Esophagus muscularis mucosa (tissue), 4 donors: ENCODE results near the gene RPSA. TPM values are rescaled to one million over a fixed set of nuclear protein-coding genes. Genes with fewer than 3 reads are reported as not detected.

ENCODE experiments used
- DNase-seq: peaks from one replicate; pipeline ENCODE4 v3.0.0-alpha.2; 2017; ENCODE audit errors: extremely low spot score
- H3K27ac ChIP-seq, 4 donors: fragments of 200-600 bp; sonication (generic); replicated peaks in 1 of 4; 1 replicate in 3 of 4; 2 replicates in 1 of 4; pipeline ENCODE4 v1.5.1; 2016 to 2019; ENCODE audit warnings: mild to moderate bottlenecking in 1 of 4
- H3K27me3 ChIP-seq, 4 donors: fragments of 200-600 bp; sonication (generic); one replicate each; pipeline versions ENCODE4 v1.5.1 to v1.6.0; 2016 to 2019
- H3K36me3 ChIP-seq, 4 donors: fragments of 200-600 bp; sonication (generic); one replicate each; pipeline ENCODE4 v1.5.1; 2016 to 2019
- H3K4me1 ChIP-seq, 4 donors: fragments of 200-600 bp; sonication (generic); one replicate each; pipeline ENCODE4 v1.5.1; 2016 to 2019
- H3K4me3 ChIP-seq, 4 donors: fragments of 200-600 bp; sonication (generic); 1 replicate in 2 of 4; 2 replicates in 2 of 4; pipeline ENCODE4 v1.5.1; 2016 to 2019; ENCODE audit warnings: mild to moderate bottlenecking in 4 of 4, moderate library complexity in 1 of 4
- H3K9me3 ChIP-seq, 4 donors: fragments of 200-600 bp; sonication (generic); 1 replicate in 3 of 4; 2 replicates in 1 of 4; pipeline ENCODE4 v1.5.1; 2016 to 2019
- EP300 ChIP-seq: sonication (generic); formaldehyde crosslinking; IDR thresholded peaks from one replicate; pipeline ENCODE4 v1.6.1; 2017; ENCODE audit warnings: antibody characterized with exemption
- POLR2A ChIP-seq: fragments of 450-650 bp; IDR thresholded peaks from one replicate; pipeline ENCODE4 v1.6.1; 2017; ENCODE audit warnings: antibody characterized with exemption, moderate library complexity, mild to moderate bottlenecking, low read depth
- POLR2AphosphoS5 ChIP-seq, 2 donors: sonication (generic); formaldehyde crosslinking; IDR thresholded peaks; one replicate each; pipeline ENCODE4 v1.6.1; 2017; ENCODE audit warnings: antibody characterized with exemption in 2 of 2
- WGBS: methylation state at CpG from one replicate; pipeline ENCODE4 v1.1.5; 2018; 5-methylcytosine and 5-hydroxymethylcytosine counted together
- intact Hi-C: fragments of 100-400 bp; cut with DNase I; formaldehyde crosslinking; loops from one replicate; pipeline ENCODE4 v1.15.1; 2023
- total RNA-seq, 4 donors: library from RNA; depleted of rRNA; stranded (reverse); fragments of >200 nt; gene quantifications; one replicate each; pipeline versions ENCODE4 v1.1.0 to v1.2.1, GENCODE V29; 2016
- TF ChIP-seq, protein P1 (sequence below), 3 experiments: fragments of 200-600 bp in 2 of 3; fragments of 450-650 bp in 1 of 3; sonication (generic) in 2 of 3; IDR thresholded peaks; one replicate each; pipeline ENCODE4 v1.5.1; 2017 to 2019; ENCODE audit warnings: antibody characterized with exemption in 3 of 3, mild to moderate bottlenecking in 2 of 3, moderate library complexity in 1 of 3

RPSA gene
- total RNA-seq, 4 donors from 2014 or later = 720 to 1,054 (median 915) TPM

DNA sequence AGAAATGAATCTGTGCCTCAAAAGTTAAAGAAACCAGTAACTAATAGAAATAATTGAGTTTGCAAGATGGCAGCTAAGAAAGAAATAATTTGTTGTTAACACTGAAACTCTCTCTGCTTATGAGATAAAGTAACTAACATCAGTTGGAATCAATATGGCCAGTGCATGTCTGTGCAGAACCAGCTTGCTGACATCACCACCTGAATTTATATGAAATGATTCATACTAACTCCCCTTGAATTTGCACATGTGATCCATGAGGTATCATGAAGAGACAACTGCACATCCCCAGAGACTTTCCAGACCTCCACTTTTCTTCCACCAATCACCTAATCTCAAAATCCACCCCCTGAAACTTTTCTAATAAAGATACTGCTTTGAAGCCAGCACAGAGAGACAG is 33.7 kb upstream of the RPSA start:
- Histone ChIP-seq H3K36me3 (no peaks in the 10 kb centered on the region), H3K27me3 (no peaks in the 10 kb centered on the region), H3K9me3 (peaks cover 0 to 3% (median 0%) of the 10 kb centered on the region in 4 donors), H3K4me1 (no peaks in the 10 kb centered on the region), H3K27ac (no peak overlapping the region), H3K4me3 (no peak overlapping the region)
- no peak for TF ChIP-seq POLR2A
- no peak for TF ChIP-seq POLR2AphosphoS5 (IDR thresholded peaks at IDR 0.05)
- TF ChIP-seq, protein P1, sequence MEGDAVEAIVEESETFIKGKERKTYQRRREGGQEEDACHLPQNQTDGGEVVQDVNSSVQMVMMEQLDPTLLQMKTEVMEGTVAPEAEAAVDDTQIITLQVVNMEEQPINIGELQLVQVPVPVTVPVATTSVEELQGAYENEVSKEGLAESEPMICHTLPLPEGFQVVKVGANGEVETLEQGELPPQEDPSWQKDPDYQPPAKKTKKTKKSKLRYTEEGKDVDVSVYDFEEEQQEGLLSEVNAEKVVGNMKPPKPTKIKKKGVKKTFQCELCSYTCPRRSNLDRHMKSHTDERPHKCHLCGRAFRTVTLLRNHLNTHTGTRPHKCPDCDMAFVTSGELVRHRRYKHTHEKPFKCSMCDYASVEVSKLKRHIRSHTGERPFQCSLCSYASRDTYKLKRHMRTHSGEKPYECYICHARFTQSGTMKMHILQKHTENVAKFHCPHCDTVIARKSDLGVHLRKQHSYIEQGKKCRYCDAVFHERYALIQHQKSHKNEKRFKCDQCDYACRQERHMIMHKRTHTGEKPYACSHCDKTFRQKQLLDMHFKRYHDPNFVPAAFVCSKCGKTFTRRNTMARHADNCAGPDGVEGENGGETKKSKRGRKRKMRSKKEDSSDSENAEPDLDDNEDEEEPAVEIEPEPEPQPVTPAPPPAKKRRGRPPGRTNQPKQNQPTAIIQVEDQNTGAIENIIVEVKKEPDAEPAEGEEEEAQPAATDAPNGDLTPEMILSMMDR (IDR thresholded peaks at IDR 0.05) = no peak
- TF ChIP-seq EP300 = no peak
- intact Hi-C loops = no loop called here
- DNase-seq = no peak

DNA sequence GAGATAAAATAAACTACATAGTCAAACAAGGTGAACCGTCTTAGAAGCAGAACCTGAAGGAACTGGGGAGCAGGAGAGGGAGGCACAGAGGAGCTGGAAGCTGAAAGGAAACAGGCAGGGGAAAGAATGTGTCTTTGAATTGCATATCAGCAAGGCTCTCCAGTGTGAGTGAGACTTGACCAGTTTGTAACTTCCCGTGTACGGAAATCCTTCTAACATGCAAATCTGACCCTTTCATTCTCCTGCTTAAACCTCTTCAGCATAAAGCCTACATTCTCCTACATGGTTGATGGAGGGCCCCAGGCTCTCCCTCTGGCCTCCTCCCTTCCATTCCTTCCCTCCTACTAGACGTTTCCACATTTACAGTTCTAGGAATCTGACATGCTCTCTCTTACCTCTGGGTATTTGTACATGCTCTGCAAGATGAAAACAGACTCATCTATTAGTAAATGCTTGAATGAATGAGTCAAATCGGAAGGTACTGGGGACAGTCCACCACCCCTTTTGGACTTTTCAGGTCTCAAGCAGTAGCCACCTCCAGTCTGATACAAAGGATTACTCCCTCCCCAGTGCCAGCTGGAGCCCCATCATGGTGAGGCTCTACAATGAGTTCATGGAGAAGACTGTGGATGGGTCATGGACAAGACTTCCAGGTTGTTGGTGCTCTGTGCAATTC is 29.4 kb upstream of the RPSA start:
- intact Hi-C loops = no loop called here
- no peak for DNase-seq
- Histone ChIP-seq H3K27ac (no peak overlapping the region), H3K4me3 (no peak overlapping the region), H3K4me1 (no peaks in the 10 kb centered on the region), H3K27me3 (no peaks in the 10 kb centered on the region), H3K36me3 (no peaks in the 10 kb centered on the region), H3K9me3 (no peaks in the 10 kb centered on the region)
- 63% methylated on average over 5 of the region's 5 CpGs for WGBS
- no peak for TF ChIP-seq EP300
- TF ChIP-seq POLR2A = no peak
- no peak for TF ChIP-seq POLR2AphosphoS5 (IDR thresholded peaks at IDR 0.05)
- TF ChIP-seq, protein P1 (IDR thresholded peaks at IDR 0.05) = no peak

DNA sequence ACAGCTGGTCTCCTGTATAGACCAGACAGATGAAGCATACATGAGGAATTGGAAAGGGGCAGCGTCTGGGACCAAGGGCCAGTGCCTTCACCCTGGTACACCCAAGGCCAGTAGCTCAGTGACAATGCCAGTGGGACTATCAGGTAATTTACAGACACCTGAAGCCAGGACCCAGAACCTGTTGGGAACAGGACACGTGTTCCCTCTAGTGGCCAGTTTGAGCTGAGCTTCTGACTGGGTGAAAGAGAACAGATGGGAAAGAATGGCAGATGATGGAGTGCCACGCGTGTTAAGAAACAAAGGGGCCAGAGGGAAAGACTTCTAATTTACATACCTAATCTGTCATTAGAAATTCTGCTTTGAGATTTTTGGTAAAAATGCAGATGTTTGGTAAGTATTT is 28.4 kb upstream of the RPSA start:
- H3K27me3 ChIP-seq = no peaks in the 10 kb centered on the region
- H3K27ac ChIP-seq = no peak overlapping the region
- 37% methylated on average over 4 of the region's 4 CpGs for WGBS
- no peak overlapping the region for H3K4me3 ChIP-seq
- no peaks in the 10 kb centered on the region for H3K36me3 ChIP-seq
- H3K9me3 ChIP-seq = no peaks in the 10 kb centered on the region
- intact Hi-C loops = no loop called here
- TF ChIP-seq, protein P1 (IDR thresholded peaks at IDR 0.05) = peak in 2 of 3 experiments; percentile 8 to 45
- TF ChIP-seq POLR2A = no peak
- H3K4me1 ChIP-seq = peaks cover 3 to 9% (median 8%) of the 10 kb centered on the region in 4 donors
- no peak for DNase-seq

DNA sequence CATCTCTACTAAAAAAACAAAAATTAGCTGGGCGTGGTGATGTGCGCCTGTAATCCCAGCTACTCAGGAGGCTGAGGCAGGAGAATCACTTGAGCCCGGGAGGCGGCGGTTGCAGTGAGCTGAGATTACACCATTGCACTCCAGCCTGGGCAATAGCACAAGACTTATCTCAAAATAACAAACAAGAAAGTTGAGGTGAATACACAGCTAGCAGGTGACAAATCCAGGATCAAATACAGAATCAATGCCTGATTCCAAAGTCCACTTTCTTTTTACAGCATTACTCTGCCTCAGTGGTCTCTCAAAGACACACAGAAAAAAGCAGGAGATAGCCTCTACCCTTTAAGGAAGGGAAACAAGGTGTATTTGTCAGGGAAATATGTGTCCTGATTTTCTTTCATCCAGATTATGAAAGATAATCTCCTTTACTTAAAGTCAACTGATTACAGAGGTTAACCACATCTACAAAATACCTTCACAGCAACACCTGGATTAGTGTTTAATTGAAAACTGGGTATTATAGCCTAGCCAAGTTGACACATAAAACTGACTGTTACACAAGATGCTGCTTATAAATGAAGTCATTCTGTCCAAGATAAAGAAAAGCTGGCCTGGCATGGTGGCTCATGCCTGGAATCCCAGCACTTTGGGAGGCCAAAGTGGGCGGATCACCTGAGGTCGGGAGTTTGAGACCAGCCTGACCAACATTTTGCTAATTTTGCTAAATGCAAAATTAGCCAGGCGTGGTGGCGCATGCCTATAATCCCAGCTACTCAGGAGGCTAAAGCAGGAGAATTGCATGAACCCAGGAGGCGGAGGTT is 27.4 kb upstream of the RPSA start:
- WGBS = 94% methylated on average over 8 of the region's 10 CpGs

More for the DNA sequence above, 27.4 kb upstream of the RPSA start:
- Histone ChIP-seq H3K27ac (no peak overlapping the region), H3K36me3 (no peaks in the 10 kb centered on the region), H3K4me1 (peaks cover 3 to 9% (median 9%) of the 10 kb centered on the region in 4 donors), H3K27me3 (no peaks in the 10 kb centered on the region), H3K9me3 (no peaks in the 10 kb centered on the region), H3K4me3 (no peak overlapping the region)
- TF ChIP-seq EP300 = no peak
- TF ChIP-seq, protein P1 (IDR thresholded peaks at IDR 0.05) = no peak
- no peak for TF ChIP-seq POLR2AphosphoS5 (IDR thresholded peaks at IDR 0.05)
- no peak for TF ChIP-seq POLR2A
- DNase-seq = no peak
- intact Hi-C loops = no loop called here
